K562 (cell line): Measurements from ENCODE around the gene MYMX. TPM values are rescaled to one million over a fixed set of nuclear protein-coding genes. Genes with fewer than 3 reads are reported as not detected.

Experiments
- BCL6 ChIP-seq: fragments of 250-450 bp; sonication (Bioruptor Pico); IDR thresholded peaks from 2 replicates; pipeline ENCODE4 v1.4.0; 2020
- CXXC5 ChIP-seq: fragments of 250-450 bp; sonication (Bioruptor Pico); IDR thresholded peaks from 2 replicates; pipeline ENCODE4 v1.8.0; 2022; ENCODE audit warnings: inconsistent platforms, mild to moderate bottlenecking, moderate library complexity
- KAT7 ChIP-seq: sonication (generic); formaldehyde crosslinking; IDR thresholded peaks from 2 replicates; pipeline ENCODE4 v1.8.0; 2022; ENCODE audit warnings: missing genetic modification reagents, mild to moderate bottlenecking, borderline replicate concordance
- KDM2B ChIP-seq: fragments of 250-450 bp; sonication (Bioruptor Pico); IDR thresholded peaks from 2 replicates; pipeline ENCODE4 v1.8.0; 2021; ENCODE audit warnings: mild to moderate bottlenecking, moderate library complexity
- NR3C1 ChIP-seq: sonication (generic); formaldehyde crosslinking; IDR thresholded peaks from 2 replicates; pipeline ENCODE4 v1.8.1; 2022; ENCODE audit warnings: missing genetic modification reagents
- POLR2G ChIP-seq: fragments of 200-400 bp; formaldehyde crosslinking; IDR thresholded peaks from 2 replicates; pipeline ENCODE4 v1.6.1; 2017; ENCODE audit warnings: low read depth, mild to moderate bottlenecking, antibody characterized with exemption, low read length, moderate library complexity
- PPARD ChIP-seq: fragments of 250-450 bp; sonication (Bioruptor Pico); IDR thresholded peaks from 2 replicates; pipeline ENCODE4 v1.8.0; 2022; ENCODE audit warnings: inconsistent platforms, mild to moderate bottlenecking, moderate library complexity
- RBM15 ChIP-seq: fragments of 200-400 bp; formaldehyde crosslinking; IDR thresholded peaks from 2 replicates; pipeline ENCODE4 v1.6.1; 2018; ENCODE audit warnings: mild to moderate bottlenecking, low read length, moderate library complexity; ENCODE audit not compliant: insufficient read depth
- SREBF1 ChIP-seq: fragments of 150-350 bp; IDR thresholded peaks from 2 replicates; pipeline ENCODE4 v1.6.1; 2014; ENCODE audit warnings: antibody characterized with exemption, low read depth, low read length, borderline replicate concordance
- TAL1 ChIP-seq: fragments of 450-650 bp; IDR thresholded peaks from 2 replicates; pipeline ENCODE4 v1.6.1; 2016; ENCODE audit warnings: mild to moderate bottlenecking
- TRIM24 ChIP-seq, 2 experiments: fragments of 450-650 bp; IDR thresholded peaks; 2 replicates each; pipeline ENCODE4 v1.6.1; 2016
- ZFX ChIP-seq: sonication (generic); formaldehyde crosslinking; IDR thresholded peaks from 2 replicates; pipeline ENCODE4 v1.8.0; 2022; ENCODE audit warnings: mild to moderate bottlenecking, missing genetic modification reagents, moderate library complexity
- ZNF197 ChIP-seq: fragments of 200-800 bp; sonication (Bioruptor generic); IDR thresholded peaks from 2 replicates; pipeline ENCODE4 v1.6.1; 2016; ENCODE audit warnings: low read depth, missing genetic modification characterization, missing compliant biosample characterization
- ZNF253 ChIP-seq: fragments of 250-450 bp; sonication (Bioruptor Pico); conservative IDR thresholded peaks from 2 replicates; pipeline ENCODE4 v1.6.1; 2021; ENCODE audit warnings: mild to moderate bottlenecking
- ZNF696 ChIP-seq: fragments of 250-450 bp; sonication (Bioruptor Pico); conservative IDR thresholded peaks from 2 replicates; pipeline ENCODE4 v1.4.0; 2020; ENCODE audit warnings: mild to moderate bottlenecking, moderate library complexity
- ZNF780A ChIP-seq: fragments of 250-450 bp; sonication (Bioruptor Pico); IDR thresholded peaks from 2 replicates; pipeline ENCODE4 v1.5.0; 2021; ENCODE audit warnings: mild to moderate bottlenecking
- polyA plus RNA-seq, 8 experiments: library from polyadenylated mRNA; depleted of rRNA in 4 of 8; stranded (reverse) in 5 of 8; unstranded in 3 of 8; fragments of >200 nt; fragmentation: Nextera tagmentation in 2 of 8; fragmentation: Illumina TruSeq in 1 of 8; extraction: Ambion mirVana in 2 of 8; extraction: Trizol in 1 of 8; gene quantifications; 2 replicates each; pipeline versions ENCODE4 v1.2.1 to v1.2.3, GENCODE V29; 2011 to 2014; ENCODE audit warnings: inconsistent platforms in 1 of 8, missing spikeins in 1 of 8
- total RNA-seq, 7 experiments: library from RNA; depleted of rRNA in 6 of 7; stranded (reverse); fragments of >200 nt in 6 of 7; fragmentation: Illumina TruSeq in 2 of 7; extraction: Trizol in 2 of 7; gene quantifications; 2 replicates each; pipeline versions ENCODE4 v1.2.1 to v1.2.3, GENCODE V29; 2011 to 2021; ENCODE audit warnings: low replicate concordance in 1 of 7
- TF ChIP-seq, protein P1 (sequence below): fragments of 250-450 bp; sonication (Bioruptor Pico); IDR thresholded peaks from 2 replicates; pipeline ENCODE4 v1.5.0; 2021
- TF ChIP-seq, protein P2 (sequence below): fragments of 250-450 bp; sonication (Bioruptor Pico); IDR thresholded peaks from 2 replicates; pipeline ENCODE4 v1.8.0; 2022; ENCODE audit warnings: inconsistent platforms
- TF ChIP-seq, protein P3 (sequence below): fragments of 200-800 bp; sonication (Bioruptor generic); IDR thresholded peaks from 2 replicates; pipeline ENCODE4 v1.6.1; 2017; ENCODE audit warnings: missing genetic modification characterization, missing compliant biosample characterization
- TF ChIP-seq, protein P4 (sequence below): sonication (generic); formaldehyde crosslinking; IDR thresholded peaks from 2 replicates; pipeline ENCODE4 v1.8.0; 2022; ENCODE audit warnings: mild to moderate bottlenecking, missing genetic modification reagents, borderline replicate concordance
- TF ChIP-seq, protein P5 (sequence below): fragments of 450-650 bp; formaldehyde crosslinking; IDR thresholded peaks from 2 replicates; pipeline ENCODE4 v1.4.0; 2022; ENCODE audit warnings: missing genetic modification characterization

The MYMX gene
- total and polyA plus RNA-seq, 9 of the 15 experiments (the other 6 are each of a cell fraction or from before 2014, with no cell fraction given) = 0.12 TPM; not detected in 8

DNA sequence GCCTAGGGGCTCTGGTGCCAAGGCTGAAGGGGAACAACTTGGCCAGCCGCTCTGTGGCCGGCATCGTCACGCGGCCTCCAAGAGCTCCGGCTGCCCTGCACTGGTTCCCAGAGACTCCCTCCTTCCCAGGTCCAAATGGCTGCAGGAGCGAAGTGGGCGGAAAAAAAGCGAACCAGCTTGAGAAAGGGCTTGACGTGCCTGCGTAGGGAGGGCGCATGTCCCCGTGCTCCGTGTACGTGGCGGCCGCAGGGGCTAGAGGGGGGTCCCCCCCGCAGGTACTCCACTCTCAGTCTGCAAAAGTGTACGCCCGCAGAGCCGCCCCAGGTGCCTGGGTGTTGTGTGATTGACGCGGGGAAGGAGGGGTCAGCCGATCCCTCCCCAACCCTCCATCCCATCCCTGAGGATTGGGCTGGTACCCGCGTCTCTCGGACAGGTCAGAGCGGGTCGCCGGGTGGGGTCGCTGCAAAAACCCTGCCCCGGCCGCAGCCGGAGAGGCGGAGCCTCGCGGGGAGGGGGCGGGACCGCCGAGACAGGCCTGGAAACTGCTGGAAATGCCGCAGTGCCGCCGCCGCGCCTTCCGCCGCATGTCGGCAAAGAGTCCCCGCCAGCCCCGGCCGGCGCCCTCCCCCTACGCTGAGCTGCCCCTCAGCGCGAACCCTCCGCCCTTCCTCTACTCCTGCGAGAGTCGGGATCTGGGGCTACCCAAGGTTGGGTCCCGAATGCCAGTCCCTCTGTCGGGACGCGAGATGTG is 29.4 kb downstream of the MYMX start (continued):
- TF ChIP-seq, protein P1, sequence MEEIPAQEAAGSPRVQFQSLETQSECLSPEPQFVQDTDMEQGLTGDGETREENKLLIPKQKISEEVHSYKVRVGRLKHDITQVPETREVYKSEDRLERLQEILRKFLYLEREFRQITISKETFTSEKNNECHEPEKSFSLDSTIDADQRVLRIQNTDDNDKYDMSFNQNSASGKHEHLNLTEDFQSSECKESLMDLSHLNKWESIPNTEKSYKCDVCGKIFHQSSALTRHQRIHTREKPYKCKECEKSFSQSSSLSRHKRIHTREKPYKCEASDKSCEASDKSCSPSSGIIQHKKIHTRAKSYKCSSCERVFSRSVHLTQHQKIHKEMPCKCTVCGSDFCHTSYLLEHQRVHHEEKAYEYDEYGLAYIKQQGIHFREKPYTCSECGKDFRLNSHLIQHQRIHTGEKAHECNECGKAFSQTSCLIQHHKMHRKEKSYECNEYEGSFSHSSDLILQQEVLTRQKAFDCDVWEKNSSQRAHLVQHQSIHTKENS (CRISPR knock-in tag) = no peak
- 0 out of 2 replicates have a peak, but pooled peaks have one; percentile 69 for TF ChIP-seq SREBF1
- TF ChIP-seq KAT7 = no peak
- TF ChIP-seq ZFX (CRISPR knock-in tag) = peak; percentile 56; the same call in 1 of the 2 replicates
- TF ChIP-seq NR3C1 = no peak
- no peak for TF ChIP-seq BCL6 (CRISPR knock-in tag)
- TF ChIP-seq PPARD = no peak
- TF ChIP-seq, protein P2, sequence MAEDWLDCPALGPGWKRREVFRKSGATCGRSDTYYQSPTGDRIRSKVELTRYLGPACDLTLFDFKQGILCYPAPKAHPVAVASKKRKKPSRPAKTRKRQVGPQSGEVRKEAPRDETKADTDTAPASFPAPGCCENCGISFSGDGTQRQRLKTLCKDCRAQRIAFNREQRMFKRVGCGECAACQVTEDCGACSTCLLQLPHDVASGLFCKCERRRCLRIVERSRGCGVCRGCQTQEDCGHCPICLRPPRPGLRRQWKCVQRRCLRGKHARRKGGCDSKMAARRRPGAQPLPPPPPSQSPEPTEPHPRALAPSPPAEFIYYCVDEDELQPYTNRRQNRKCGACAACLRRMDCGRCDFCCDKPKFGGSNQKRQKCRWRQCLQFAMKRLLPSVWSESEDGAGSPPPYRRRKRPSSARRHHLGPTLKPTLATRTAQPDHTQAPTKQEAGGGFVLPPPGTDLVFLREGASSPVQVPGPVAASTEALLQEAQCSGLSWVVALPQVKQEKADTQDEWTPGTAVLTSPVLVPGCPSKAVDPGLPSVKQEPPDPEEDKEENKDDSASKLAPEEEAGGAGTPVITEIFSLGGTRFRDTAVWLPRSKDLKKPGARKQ (CRISPR knock-in tag) = no peak
- no peak for TF ChIP-seq RBM15
- TF ChIP-seq, protein P3, sequence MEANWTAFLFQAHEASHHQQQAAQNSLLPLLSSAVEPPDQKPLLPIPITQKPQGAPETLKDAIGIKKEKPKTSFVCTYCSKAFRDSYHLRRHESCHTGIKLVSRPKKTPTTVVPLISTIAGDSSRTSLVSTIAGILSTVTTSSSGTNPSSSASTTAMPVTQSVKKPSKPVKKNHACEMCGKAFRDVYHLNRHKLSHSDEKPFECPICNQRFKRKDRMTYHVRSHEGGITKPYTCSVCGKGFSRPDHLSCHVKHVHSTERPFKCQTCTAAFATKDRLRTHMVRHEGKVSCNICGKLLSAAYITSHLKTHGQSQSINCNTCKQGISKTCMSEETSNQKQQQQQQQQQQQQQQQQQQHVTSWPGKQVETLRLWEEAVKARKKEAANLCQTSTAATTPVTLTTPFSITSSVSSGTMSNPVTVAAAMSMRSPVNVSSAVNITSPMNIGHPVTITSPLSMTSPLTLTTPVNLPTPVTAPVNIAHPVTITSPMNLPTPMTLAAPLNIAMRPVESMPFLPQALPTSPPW = peak; percentile 73
- 0 out of 2 replicates have a peak, but pooled peaks have one; percentile 11 for TF ChIP-seq KDM2B
- TF ChIP-seq, protein P4, sequence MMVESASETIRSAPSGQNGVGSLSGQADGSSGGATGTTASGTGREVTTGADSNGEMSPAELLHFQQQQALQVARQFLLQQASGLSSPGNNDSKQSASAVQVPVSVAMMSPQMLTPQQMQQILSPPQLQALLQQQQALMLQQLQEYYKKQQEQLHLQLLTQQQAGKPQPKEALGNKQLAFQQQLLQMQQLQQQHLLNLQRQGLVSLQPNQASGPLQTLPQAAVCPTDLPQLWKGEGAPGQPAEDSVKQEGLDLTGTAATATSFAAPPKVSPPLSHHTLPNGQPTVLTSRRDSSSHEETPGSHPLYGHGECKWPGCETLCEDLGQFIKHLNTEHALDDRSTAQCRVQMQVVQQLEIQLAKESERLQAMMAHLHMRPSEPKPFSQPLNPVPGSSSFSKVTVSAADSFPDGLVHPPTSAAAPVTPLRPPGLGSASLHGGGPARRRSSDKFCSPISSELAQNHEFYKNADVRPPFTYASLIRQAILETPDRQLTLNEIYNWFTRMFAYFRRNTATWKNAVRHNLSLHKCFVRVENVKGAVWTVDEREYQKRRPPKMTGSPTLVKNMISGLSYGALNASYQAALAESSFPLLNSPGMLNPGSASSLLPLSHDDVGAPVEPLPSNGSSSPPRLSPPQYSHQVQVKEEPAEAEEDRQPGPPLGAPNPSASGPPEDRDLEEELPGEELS (CRISPR knock-in tag) = 0 out of 2 replicates have a peak, but pooled peaks have one; percentile 73
- TF ChIP-seq ZNF696 (CRISPR knock-in tag) = no peak
- no peak for TF ChIP-seq ZNF253 (CRISPR knock-in tag)
- no peak for TF ChIP-seq ZNF780A (CRISPR knock-in tag)
- TF ChIP-seq ZNF197 (CRISPR knock-in tag) = no peak
- no peak for TF ChIP-seq TRIM24 (IDR thresholded peaks at IDR 0.05)
- TF ChIP-seq CXXC5 (CRISPR knock-in tag) = peak; percentile 54
- TF ChIP-seq, protein P5, sequence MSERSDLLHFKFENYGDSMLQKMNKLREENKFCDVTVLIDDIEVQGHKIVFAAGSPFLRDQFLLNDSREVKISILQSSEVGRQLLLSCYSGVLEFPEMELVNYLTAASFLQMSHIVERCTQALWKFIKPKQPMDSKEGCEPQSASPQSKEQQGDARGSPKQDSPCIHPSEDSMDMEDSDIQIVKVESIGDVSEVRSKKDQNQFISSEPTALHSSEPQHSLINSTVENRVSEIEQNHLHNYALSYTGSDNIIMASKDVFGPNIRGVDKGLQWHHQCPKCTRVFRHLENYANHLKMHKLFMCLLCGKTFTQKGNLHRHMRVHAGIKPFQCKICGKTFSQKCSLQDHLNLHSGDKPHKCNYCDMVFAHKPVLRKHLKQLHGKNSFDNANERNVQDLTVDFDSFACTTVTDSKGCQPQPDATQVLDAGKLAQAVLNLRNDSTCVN (CRISPR knock-in tag) = no peak
- TF ChIP-seq TAL1 = no peak; the same call in 1 of the 2 replicates
- no peak; the same call in 1 of the 2 replicates for TF ChIP-seq POLR2G
